Measurements from ENCODE around the gene ASMTL. TPM values are rescaled to one million over a fixed set of nuclear protein-coding genes. Genes with fewer than 3 reads are reported as not detected.
A peak's percentile ranks its signal among the peaks of the same experiment; 100 is the strongest.

Gene ASMTL
- total and polyA plus RNA-seq, 2 of the 13 experiments (the other 11 are each of a cell fraction or from before 2014, with no cell fraction given), result 5.6 to 16.3 TPM

DNA sequence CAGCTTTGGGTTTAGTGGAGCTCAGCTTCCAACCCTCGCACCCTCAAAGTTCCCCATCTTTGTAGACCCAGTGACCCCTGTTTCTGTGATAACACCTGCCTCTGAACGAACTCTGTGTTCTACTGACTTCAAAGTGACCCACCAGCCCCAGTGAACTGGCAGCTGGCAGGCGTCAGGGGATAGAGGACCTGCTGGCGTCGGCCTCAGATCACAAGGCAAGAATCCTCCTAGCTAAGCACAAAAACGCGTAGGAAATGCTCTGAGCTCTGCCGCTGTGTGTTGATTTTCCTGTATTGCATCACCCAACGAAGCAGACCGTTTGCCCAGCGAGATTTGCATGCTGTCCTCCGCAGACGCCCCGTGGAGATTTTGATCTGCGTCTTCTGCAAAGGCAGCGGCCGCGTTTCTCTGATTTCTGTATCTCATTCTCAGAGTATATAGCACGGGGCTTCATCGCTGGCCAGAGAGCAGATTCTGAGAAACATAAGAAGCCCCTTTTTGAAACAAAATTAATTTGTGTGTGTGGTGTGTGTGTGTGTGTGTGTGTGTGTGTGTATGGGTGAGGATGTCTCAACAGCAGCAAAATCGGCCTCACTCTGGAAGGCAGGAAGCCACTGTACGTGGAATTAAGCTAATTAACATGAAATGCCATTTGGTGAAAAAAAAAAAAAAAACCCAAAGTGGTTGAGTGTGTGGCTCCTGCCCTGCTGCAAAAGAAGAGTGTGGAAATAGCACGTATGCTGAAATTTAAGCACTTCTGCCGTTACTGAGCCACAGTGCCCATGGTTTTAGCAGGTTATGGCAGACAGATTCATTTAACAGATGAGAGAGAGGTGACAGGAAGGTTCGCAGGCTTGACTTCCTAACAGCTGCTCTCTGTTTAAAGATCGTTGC lies 29.2 kb upstream of the ASMTL start (continued):
- TF ChIP-seq, protein P1, sequence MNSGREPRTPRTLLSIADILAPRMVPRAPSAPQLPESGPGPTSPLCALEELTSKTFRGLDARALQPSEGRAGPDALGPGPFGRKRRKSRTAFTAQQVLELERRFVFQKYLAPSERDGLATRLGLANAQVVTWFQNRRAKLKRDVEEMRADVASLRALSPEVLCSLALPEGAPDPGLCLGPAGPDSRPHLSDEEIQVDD (CRISPR knock-in tag; IDR thresholded peaks at IDR 0.05; ENCODE audit: borderline replicate concordance), result no peak
- TF ChIP-seq KDM4B (CRISPR knock-in tag; IDR thresholded peaks at IDR 0.05) (0 out of 2 replicates have a peak, but pooled peaks have one; percentile 38), TP53 (CRISPR knock-in tag; conservative IDR thresholded peaks at IDR 0.05) (no peak), ZNF720 (CRISPR knock-in tag; IDR thresholded peaks at IDR 0.05) (no peak), RXRB (CRISPR knock-in tag; IDR thresholded peaks at IDR 0.05; ENCODE audit: borderline replicate concordance) (peak; percentile 78), NFE2 (CRISPR knock-in tag; IDR thresholded peaks at IDR 0.05) (no peak), KLF9 (CRISPR knock-in tag; IDR thresholded peaks at IDR 0.05; ENCODE audit: low read depth) (no peak), ZNF484 (CRISPR knock-in tag; IDR thresholded peaks at IDR 0.05; ENCODE audit: borderline replicate concordance, low read depth) (no peak), NFE2L2 (IDR thresholded peaks at IDR 0.05; ENCODE audit: low read length) (no peak), SIX4 (CRISPR knock-in tag; IDR thresholded peaks at IDR 0.05) (no peak), RORA (CRISPR knock-in tag; IDR thresholded peaks at IDR 0.05) (no peak), ZNF550 (CRISPR knock-in tag; IDR thresholded peaks at IDR 0.05; ENCODE audit: borderline replicate concordance) (no peak), ZKSCAN1 (IDR thresholded peaks at IDR 0.05; ENCODE audit: low read length) (no peak), ZSCAN12 (CRISPR knock-in tag; IDR thresholded peaks at IDR 0.05) (peak; percentile 62; the same call in 1 of the 2 replicates), KAT7 (CRISPR knock-in tag; IDR thresholded peaks at IDR 0.05; ENCODE audit: borderline replicate concordance) (0 out of 2 replicates have a peak, but pooled peaks have one; percentile 36), HNRNPK (IDR thresholded peaks at IDR 0.05; ENCODE audit: low read depth, low read length, poor library complexity, severe bottlenecking) (no peak), GFI1 (CRISPR knock-in tag; IDR thresholded peaks at IDR 0.05; ENCODE audit: borderline replicate concordance) (peak; percentile 97), ZNF589 (CRISPR knock-in tag; conservative IDR thresholded peaks at IDR 0.05) (no peak), MIER2 (CRISPR knock-in tag; IDR thresholded peaks at IDR 0.05) (0 out of 2 replicates have a peak, but pooled peaks have one; percentile 24)
- TF ChIP-seq, protein P2, sequence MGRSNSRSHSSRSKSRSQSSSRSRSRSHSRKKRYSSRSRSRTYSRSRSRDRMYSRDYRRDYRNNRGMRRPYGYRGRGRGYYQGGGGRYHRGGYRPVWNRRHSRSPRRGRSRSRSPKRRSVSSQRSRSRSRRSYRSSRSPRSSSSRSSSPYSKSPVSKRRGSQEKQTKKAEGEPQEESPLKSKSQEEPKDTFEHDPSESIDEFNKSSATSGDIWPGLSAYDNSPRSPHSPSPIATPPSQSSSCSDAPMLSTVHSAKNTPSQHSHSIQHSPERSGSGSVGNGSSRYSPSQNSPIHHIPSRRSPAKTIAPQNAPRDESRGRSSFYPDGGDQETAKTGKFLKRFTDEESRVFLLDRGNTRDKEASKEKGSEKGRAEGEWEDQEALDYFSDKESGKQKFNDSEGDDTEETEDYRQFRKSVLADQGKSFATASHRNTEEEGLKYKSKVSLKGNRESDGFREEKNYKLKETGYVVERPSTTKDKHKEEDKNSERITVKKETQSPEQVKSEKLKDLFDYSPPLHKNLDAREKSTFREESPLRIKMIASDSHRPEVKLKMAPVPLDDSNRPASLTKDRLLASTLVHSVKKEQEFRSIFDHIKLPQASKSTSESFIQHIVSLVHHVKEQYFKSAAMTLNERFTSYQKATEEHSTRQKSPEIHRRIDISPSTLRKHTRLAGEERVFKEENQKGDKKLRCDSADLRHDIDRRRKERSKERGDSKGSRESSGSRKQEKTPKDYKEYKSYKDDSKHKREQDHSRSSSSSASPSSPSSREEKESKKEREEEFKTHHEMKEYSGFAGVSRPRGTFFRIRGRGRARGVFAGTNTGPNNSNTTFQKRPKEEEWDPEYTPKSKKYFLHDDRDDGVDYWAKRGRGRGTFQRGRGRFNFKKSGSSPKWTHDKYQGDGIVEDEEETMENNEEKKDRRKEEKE (IDR thresholded peaks at IDR 0.05), result no peak
- TF ChIP-seq, protein P3, sequence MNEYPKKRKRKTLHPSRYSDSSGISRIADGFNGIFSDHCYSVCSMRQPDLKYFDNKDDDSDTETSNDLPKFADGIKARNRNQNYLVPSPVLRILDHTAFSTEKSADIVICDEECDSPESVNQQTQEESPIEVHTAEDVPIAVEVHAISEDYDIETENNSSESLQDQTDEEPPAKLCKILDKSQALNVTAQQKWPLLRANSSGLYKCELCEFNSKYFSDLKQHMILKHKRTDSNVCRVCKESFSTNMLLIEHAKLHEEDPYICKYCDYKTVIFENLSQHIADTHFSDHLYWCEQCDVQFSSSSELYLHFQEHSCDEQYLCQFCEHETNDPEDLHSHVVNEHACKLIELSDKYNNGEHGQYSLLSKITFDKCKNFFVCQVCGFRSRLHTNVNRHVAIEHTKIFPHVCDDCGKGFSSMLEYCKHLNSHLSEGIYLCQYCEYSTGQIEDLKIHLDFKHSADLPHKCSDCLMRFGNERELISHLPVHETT (CRISPR knock-in tag; conservative IDR thresholded peaks at IDR 0.05), result no peak
- TF ChIP-seq, protein P4, sequence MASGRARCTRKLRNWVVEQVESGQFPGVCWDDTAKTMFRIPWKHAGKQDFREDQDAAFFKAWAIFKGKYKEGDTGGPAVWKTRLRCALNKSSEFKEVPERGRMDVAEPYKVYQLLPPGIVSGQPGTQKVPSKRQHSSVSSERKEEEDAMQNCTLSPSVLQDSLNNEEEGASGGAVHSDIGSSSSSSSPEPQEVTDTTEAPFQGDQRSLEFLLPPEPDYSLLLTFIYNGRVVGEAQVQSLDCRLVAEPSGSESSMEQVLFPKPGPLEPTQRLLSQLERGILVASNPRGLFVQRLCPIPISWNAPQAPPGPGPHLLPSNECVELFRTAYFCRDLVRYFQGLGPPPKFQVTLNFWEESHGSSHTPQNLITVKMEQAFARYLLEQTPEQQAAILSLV (CRISPR knock-in tag; IDR thresholded peaks at IDR 0.05; ENCODE audit: borderline replicate concordance), result 0 out of 2 replicates have a peak, but pooled peaks have one; percentile 62
- TF ChIP-seq, protein P5, sequence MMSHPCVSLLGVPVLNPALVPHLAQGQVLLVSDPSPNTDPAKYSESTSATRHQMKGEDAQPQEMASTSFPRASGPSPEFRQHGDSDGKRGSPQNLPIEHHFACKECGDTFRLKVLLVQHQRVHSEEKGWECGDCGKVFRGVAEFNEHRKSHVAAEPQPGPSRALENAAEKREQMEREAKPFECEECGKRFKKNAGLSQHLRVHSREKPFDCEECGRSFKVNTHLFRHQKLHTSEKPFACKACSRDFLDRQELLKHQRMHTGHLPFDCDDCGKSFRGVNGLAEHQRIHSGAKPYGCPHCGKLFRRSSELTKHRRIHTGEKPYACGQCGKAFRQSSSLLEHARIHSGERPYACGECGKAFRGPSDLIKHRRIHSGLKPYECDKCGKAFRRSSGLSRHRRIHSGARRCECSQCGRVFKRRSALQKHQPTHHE (CRISPR knock-in tag; IDR thresholded peaks at IDR 0.05; ENCODE audit: borderline replicate concordance), result no peak
